Body of pancreas (tissue), 4 donors: ENCODE measurements around the gene ARHGEF40. TPM values are rescaled to one million over a fixed set of nuclear protein-coding genes. Genes with fewer than 3 reads are reported as not detected.

Source experiments
- ATAC-seq: fragments of 150-250 bp; one replicate; pipeline ENCODE4 v1.9.1; 2016
- DNase-seq, 4 donors: peaks; one replicate each; pipeline ENCODE4 v3.0.0-alpha.2; 2019
- H3K27ac ChIP-seq, 4 donors: fragments of 200-600 bp; sonication (generic); 1 replicate in 3 of 4; 2 replicates in 1 of 4; pipeline versions ENCODE4 v1.5.1 to v1.6.1; 2016 to 2019; ENCODE audit warnings: mild to moderate bottlenecking in 1 of 4, mixed read lengths in 1 of 4, moderate library complexity in 1 of 4
- H3K27me3 ChIP-seq, 2 donors: fragments of 200-600 bp; sonication (generic); one replicate each; pipeline ENCODE4 v1.6.0; 2016; ENCODE audit warnings: mild to moderate bottlenecking in 1 of 2
- H3K36me3 ChIP-seq, 2 donors: fragments of 200-600 bp; sonication (generic); replicated peaks in 1 of 2; 2 replicates each; pipeline ENCODE4 v1.5.1; 2016; ENCODE audit warnings: low read depth in 2 of 2; ENCODE audit not compliant: insufficient read depth in 1 of 2
- H3K4me1 ChIP-seq: fragments of 200-600 bp; sonication (generic); one replicate; pipeline ENCODE4 v1.6.0; 2016
- H3K4me3 ChIP-seq, 2 donors: fragments of 200-600 bp; sonication (generic); 1 replicate in 1 of 2; 2 replicates in 1 of 2; pipeline ENCODE4 v1.5.1; 2016 to 2019
- H3K9me3 ChIP-seq, 3 donors: fragments of 200-600 bp; sonication (generic); 1 replicate in 2 of 3; 2 replicates in 1 of 3; pipeline ENCODE4 v1.5.1; 2016
- POLR2A ChIP-seq, 3 donors: fragments of 450-650 bp; IDR thresholded peaks; one replicate each; pipeline ENCODE4 v1.6.1; 2016; ENCODE audit warnings: antibody characterized with exemption in 3 of 3, mild to moderate bottlenecking in 2 of 3
- WGBS, 2 donors: methylation state at CpG; one replicate each; pipeline ENCODE4 v1.1.5; 2017; 5-methylcytosine and 5-hydroxymethylcytosine counted together
- intact Hi-C: fragments of 100-400 bp; cut with DNase I; formaldehyde crosslinking; loops from one replicate; pipeline ENCODE4 v1.15.1; 2023
- total RNA-seq, 2 donors: library from RNA; depleted of rRNA; stranded (reverse); fragments of >200 nt; gene quantifications; one replicate each; pipeline ENCODE4 v1.1.0, GENCODE V29; 2016
- TF ChIP-seq, protein P1 (sequence below), 7 experiments: fragments of 450-650 bp in 4 of 7; fragments of 200-600 bp in 3 of 7; sonication (generic) in 3 of 7; IDR thresholded peaks; one replicate each; pipeline ENCODE4 v1.5.1; 2016 to 2019; ENCODE audit warnings: antibody characterized with exemption in 7 of 7

ARHGEF40 gene
- total RNA-seq, 2 donors from 2014 or later: 58.4 to 142 TPM

DNA sequence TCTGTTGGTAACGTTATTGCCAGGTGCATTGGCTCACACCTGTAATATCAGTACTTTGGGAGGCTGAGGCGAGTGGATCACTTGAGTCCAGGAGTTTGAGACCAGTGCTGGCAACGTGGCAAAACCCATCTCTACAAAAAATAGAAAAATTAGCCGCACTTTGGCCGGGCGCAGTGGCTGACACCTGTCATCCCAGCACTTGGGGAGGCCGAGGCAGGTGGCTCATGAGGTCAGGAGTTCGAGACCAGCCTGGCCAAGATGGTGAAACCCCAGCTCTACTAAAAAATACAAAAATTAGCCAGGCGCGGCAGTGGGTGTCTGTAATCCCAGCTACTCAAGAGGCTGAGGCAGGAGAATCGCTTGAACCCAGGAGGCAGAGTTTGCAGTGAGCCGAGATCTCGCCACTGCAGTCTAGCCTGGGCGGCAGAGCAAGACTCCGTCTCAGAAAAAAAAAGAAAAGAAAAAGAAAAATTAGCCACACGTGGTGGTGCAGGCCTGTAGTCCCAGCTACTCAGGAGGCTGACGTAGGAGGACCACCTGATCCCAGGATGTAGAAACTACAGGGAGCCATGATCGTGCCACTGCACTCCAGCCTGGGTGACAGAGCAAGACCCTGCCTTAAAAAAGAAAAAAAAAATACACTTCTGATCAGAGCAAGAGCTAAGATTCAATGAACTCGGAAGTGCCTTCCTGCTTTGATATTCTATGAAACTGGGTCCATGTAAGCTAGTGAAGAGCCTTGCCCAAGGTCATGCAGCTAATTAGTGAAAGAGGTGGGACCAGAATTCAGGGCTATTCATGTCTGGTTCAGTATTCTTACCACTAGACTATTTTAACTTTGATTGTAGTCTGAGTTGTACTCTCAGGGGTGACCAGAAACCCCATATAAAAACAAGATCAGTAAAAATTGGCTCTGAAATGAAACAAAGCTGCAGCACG, 16.7 kb upstream of the ARHGEF40 start:
- WGBS, 2 donors: 82 to 86% methylated on average over 20 of the region's 20 CpGs
- Histone ChIP-seq H3K9me3 (no peaks in the 10 kb centered on the region), H3K4me1 (peaks cover 50% of the 10 kb centered on the region), H3K4me3 (no peak overlapping the region), H3K27me3 (no peaks in the 10 kb centered on the region), H3K27ac (peak overlapping the region in 3 of 4 donors; percentile 51 to 76 (median 59)), H3K36me3 (no peaks in the 10 kb centered on the region)
- intact Hi-C loops: no loop called here
- DNase-seq (no peak), ATAC-seq (no peak)
- TF ChIP-seq, protein P1, sequence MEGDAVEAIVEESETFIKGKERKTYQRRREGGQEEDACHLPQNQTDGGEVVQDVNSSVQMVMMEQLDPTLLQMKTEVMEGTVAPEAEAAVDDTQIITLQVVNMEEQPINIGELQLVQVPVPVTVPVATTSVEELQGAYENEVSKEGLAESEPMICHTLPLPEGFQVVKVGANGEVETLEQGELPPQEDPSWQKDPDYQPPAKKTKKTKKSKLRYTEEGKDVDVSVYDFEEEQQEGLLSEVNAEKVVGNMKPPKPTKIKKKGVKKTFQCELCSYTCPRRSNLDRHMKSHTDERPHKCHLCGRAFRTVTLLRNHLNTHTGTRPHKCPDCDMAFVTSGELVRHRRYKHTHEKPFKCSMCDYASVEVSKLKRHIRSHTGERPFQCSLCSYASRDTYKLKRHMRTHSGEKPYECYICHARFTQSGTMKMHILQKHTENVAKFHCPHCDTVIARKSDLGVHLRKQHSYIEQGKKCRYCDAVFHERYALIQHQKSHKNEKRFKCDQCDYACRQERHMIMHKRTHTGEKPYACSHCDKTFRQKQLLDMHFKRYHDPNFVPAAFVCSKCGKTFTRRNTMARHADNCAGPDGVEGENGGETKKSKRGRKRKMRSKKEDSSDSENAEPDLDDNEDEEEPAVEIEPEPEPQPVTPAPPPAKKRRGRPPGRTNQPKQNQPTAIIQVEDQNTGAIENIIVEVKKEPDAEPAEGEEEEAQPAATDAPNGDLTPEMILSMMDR (IDR thresholded peaks at IDR 0.05): no peak
- TF ChIP-seq POLR2A (IDR thresholded peaks at IDR 0.05): no peak

DNA sequence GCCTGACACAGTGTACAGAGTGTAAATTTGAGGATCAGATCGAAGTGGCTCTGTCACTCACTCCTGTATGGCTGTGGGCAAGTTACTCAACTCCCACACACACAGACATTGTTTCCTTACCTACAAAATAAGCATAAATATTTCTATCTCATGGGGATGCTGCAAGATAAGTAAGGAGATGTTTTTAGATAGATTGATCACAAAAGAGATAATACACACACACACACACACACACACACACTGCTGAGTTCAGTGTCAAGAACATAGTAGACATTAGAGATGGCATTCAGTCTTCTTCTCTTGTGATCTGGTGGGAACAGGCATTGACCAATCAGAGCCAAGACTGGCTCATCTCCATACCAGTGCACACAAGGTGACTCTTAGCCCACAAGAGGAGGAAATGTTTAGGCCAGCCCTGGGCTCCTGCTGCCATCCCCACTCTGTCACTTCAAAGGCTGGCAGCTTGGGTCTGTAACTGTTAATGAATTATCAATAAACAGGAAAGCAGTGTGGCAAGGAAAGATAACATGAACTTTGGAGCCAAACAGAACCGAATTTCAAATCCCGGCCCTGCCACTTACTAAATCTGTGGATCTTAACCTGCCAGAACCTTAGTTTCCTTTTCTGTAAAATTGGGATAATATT, 15.9 kb upstream of the ARHGEF40 start:
- Histone ChIP-seq H3K27ac (peak overlapping the region in 3 of 4 donors; percentile 51 to 76 (median 59)), H3K4me3 (no peak overlapping the region), H3K4me1 (peaks cover 43% of the 10 kb centered on the region), H3K36me3 (no peaks in the 10 kb centered on the region), H3K9me3 (no peaks in the 10 kb centered on the region), H3K27me3 (no peaks in the 10 kb centered on the region)
- DNase-seq: peak in 3 of 4 donors; percentile 50 to 57 (median 56)
- ATAC-seq: peak; percentile 84
- TF ChIP-seq, protein P1 (IDR thresholded peaks at IDR 0.05): no peak
- TF ChIP-seq POLR2A (IDR thresholded peaks at IDR 0.05): no peak
- WGBS, 2 donors: 8 to 17% methylated on average over 3 of the region's 3 CpGs
- intact Hi-C loops: no loop called here

DNA sequence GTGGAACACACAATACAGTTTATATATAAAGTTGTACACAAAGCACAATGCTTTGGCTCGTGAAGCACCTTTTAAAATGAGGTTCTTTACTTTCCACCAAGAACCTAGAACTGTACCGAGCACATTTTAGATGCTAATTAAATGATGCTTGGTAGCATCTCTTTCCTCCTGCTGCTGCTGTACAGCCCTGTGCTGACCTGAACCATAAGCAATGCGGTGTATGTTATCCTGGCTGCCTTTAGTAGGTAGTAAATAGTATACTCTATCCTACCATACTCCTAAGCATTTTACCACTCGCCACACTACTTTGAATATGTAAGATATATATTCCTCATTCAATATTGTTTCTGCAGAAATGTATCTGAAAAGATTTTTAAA, 15.3 kb upstream of the ARHGEF40 start:
- intact Hi-C loops: no loop called here
- 51 to 69% methylated on average over 4 of the region's 4 CpGs for WGBS, 2 donors
- no peak overlapping the region for H3K4me3 ChIP-seq
- H3K27me3 ChIP-seq: no peaks in the 10 kb centered on the region
- H3K27ac ChIP-seq: peak overlapping the region in 3 of 4 donors; percentile 51 to 76 (median 59)
- DNase-seq (no peak), ATAC-seq (no peak)
- no peaks in the 10 kb centered on the region for H3K36me3 ChIP-seq
- TF ChIP-seq POLR2A (IDR thresholded peaks at IDR 0.05): no peak
- TF ChIP-seq, protein P1 (IDR thresholded peaks at IDR 0.05): no peak
- no peaks in the 10 kb centered on the region for H3K9me3 ChIP-seq
- H3K4me1 ChIP-seq: peaks cover 38% of the 10 kb centered on the region

DNA sequence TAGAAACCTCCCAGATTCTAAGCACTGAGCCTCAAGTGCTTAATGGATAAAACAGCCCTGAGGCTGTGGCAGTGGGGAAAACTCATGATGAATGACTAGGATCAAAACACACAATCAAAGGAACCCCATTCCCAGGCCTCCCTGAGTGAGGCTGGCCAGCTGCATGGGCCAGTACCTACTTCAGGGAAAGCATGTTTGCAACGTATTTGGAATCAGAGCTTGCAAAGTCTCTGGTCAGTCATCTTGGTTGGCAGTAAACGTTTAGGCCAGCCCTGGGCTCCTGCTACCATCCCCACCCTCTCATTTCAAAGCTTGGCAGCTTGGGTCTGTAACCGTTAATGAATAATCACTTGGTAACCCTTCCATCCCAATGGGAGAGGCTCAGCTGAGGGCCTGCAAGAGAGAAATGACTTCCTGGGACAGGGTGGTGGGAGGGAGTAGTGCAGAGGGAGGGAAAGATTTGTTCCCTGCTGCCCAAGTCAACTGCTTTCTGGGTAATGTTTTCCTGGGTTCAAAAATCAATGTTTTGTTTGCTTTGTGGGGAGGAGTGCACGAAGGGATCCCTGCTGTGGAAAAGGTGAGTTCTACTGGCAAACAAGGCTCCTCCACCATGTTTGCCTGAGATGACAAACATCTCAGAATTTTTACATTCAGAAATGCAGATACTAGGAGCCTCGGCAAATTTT, 14.5 kb upstream of the ARHGEF40 start:
- ATAC-seq (peak; percentile 75), DNase-seq (peak in 3 of 4 donors; percentile 29 to 50 (median 45))
- no peak overlapping the region for H3K4me3 ChIP-seq
- WGBS, 2 donors: 24 to 25% methylated on average over 5 of the region's 5 CpGs
- intact Hi-C loops: no loop called here
- H3K4me1 ChIP-seq: peaks cover 39% of the 10 kb centered on the region
- peak overlapping the region in 3 of 4 donors; percentile 14 to 76 (median 59) for H3K27ac ChIP-seq
- no peak for TF ChIP-seq POLR2A (IDR thresholded peaks at IDR 0.05)
- TF ChIP-seq, protein P1 (IDR thresholded peaks at IDR 0.05): peak in 2 of 7 experiments; percentile 10 to 18
- no peaks in the 10 kb centered on the region for H3K36me3 ChIP-seq
- no peaks in the 10 kb centered on the region for H3K27me3 ChIP-seq
- no peaks in the 10 kb centered on the region for H3K9me3 ChIP-seq
